ENCODE results near the gene OBSCN. TPM values are rescaled to one million over a fixed set of nuclear protein-coding genes. Genes with fewer than 3 reads are reported as not detected.
"Not testable (repeated sequence)": the region's sequence is repeated elsewhere in the genome, so short reads cannot be mapped to it uniquely, and the experiment has no call there.

The OBSCN gene
- total RNA-seq, 1 donor from 2014 or later = 16.9 TPM

GRCh38 chr1:228171221-228171891 is 36.5 kb upstream of the OBSCN start:
- Mint-ChIP-seq H3K27me3 (ENCODE audit: unreplicated experiment) (peaks cover 16% of the 10 kb centered on the region), H3K36me3 (ENCODE audit: low read depth, unreplicated experiment) (peaks cover 19% of the 10 kb centered on the region), H3K4me1 (ENCODE audit: unreplicated experiment) (peaks cover 11% of the 10 kb centered on the region), H3K4me3 (ENCODE audit: unreplicated experiment) (no peak overlapping the region), H3K9me3 (ENCODE audit: unreplicated experiment) (no peaks in the 10 kb centered on the region), H3K27ac (ENCODE audit: unreplicated experiment) (no peak overlapping the region)
- no peak for TF ChIP-seq CTCF (IDR thresholded peaks at IDR 0.05; ENCODE audit: unreplicated experiment)
- no peak for DNase-seq (ENCODE audit: low spot score)

GRCh38 chr1:228172591-228173527 is 35.0 kb upstream of the OBSCN start:
- Mint-ChIP-seq H3K27me3 (ENCODE audit: unreplicated experiment) (peaks cover 12% of the 10 kb centered on the region), H3K9me3 (ENCODE audit: unreplicated experiment) (no peaks in the 10 kb centered on the region), H3K36me3 (ENCODE audit: low read depth, unreplicated experiment) (peaks cover 13% of the 10 kb centered on the region), H3K27ac (ENCODE audit: unreplicated experiment) (peak overlapping the region; percentile 72), H3K4me3 (ENCODE audit: unreplicated experiment) (peak overlapping the region; percentile 11), H3K4me1 (ENCODE audit: unreplicated experiment) (peaks cover 4% of the 10 kb centered on the region)
- TF ChIP-seq CTCF (IDR thresholded peaks at IDR 0.05; ENCODE audit: unreplicated experiment) = no peak
- no peak for DNase-seq (ENCODE audit: low spot score)

- not testable (repeated sequence) for H3K9me3 Mint-ChIP-seq (ENCODE audit: unreplicated experiment); H3K4me3 Mint-ChIP-seq (ENCODE audit: unreplicated experiment); DNase-seq (ENCODE audit: low spot score); H3K27ac Mint-ChIP-seq (ENCODE audit: unreplicated experiment); H3K4me1 Mint-ChIP-seq (ENCODE audit: unreplicated experiment)
- peaks cover 10% of the 10 kb centered on the region for H3K36me3 Mint-ChIP-seq (ENCODE audit: low read depth, unreplicated experiment)
- peaks cover 12% of the 10 kb centered on the region for H3K27me3 Mint-ChIP-seq (ENCODE audit: unreplicated experiment)
Measured at GRCh38 chr1:228173528-228174481, 34.0 kb upstream of the OBSCN start.

- H3K9me3 Mint-ChIP-seq (ENCODE audit: unreplicated experiment) = no peaks in the 10 kb centered on the region
- H3K27ac Mint-ChIP-seq (ENCODE audit: unreplicated experiment) = no peak overlapping the region
- DNase-seq (ENCODE audit: low spot score) = no peak
- no peak for TF ChIP-seq CTCF (IDR thresholded peaks at IDR 0.05; ENCODE audit: unreplicated experiment)
- no peak overlapping the region for H3K4me3 Mint-ChIP-seq (ENCODE audit: unreplicated experiment)
- H3K36me3 Mint-ChIP-seq (ENCODE audit: low read depth, unreplicated experiment) = peaks cover 10% of the 10 kb centered on the region
- H3K4me1 Mint-ChIP-seq (ENCODE audit: unreplicated experiment) = peaks cover 3% of the 10 kb centered on the region
- H3K27me3 Mint-ChIP-seq (ENCODE audit: unreplicated experiment) = peaks cover 8% of the 10 kb centered on the region
Measured at GRCh38 chr1:228174482-228175315, 33.1 kb upstream of the OBSCN start.
